ENCODE data around the gene USP53.
"Not testable (repeated sequence)": the region's sequence is repeated elsewhere in the genome, so short reads cannot be mapped to it uniquely, and the experiment has no call there.

The USP53 gene

GRCh38 chr4:119229908-119230687, 17.6 kb downstream of the USP53 start:
- DNase-seq (ENCODE audit: low read depth) = no peak

- no peak for DNase-seq (ENCODE audit: low read depth)
Observed at GRCh38 chr4:119231491-119231890, 19.0 kb downstream of the USP53 start.

- no peak for DNase-seq (ENCODE audit: low read depth)
Observed at GRCh38 chr4:119232286-119232685, 19.8 kb downstream of the USP53 start.

- DNase-seq (ENCODE audit: low read depth) = no peak
Observed at GRCh38 chr4:119233191-119233590, 20.7 kb downstream of the USP53 start.

GRCh38 chr4:119233750-119234149, 21.2 kb downstream of the USP53 start:
- DNase-seq (ENCODE audit: low read depth) = no peak

- no peak for DNase-seq (ENCODE audit: low read depth)
Observed at GRCh38 chr4:119237201-119237600, 24.7 kb downstream of the USP53 start.

GRCh38 chr4:119237642-119238041, 25.1 kb downstream of the USP53 start:
- no peak for DNase-seq (ENCODE audit: low read depth)

- no peak for DNase-seq (ENCODE audit: low read depth)
Observed at GRCh38 chr4:119238068-119238722, 25.7 kb downstream of the USP53 start.

- no peak for DNase-seq (ENCODE audit: low read depth)
Observed at GRCh38 chr4:119240128-119240527, 27.6 kb downstream of the USP53 start.

GRCh38 chr4:119240568-119240967, 28.1 kb downstream of the USP53 start:
- no peak for DNase-seq (ENCODE audit: low read depth)

GRCh38 chr4:119242417-119242816, 29.9 kb downstream of the USP53 start:
- no peak for DNase-seq (ENCODE audit: low read depth)

- DNase-seq (ENCODE audit: low read depth) = no peak
Observed at GRCh38 chr4:119243868-119244267, 31.4 kb downstream of the USP53 start.

GRCh38 chr4:119244344-119244743, 31.8 kb downstream of the USP53 start:
- no peak for DNase-seq (ENCODE audit: low read depth)

GRCh38 chr4:119244832-119245231, 32.3 kb downstream of the USP53 start:
- DNase-seq (ENCODE audit: low read depth) = no peak

- no peak for DNase-seq (ENCODE audit: low read depth)
Observed at GRCh38 chr4:119246177-119246733, 33.7 kb downstream of the USP53 start.

GRCh38 chr4:119251037-119251436, 38.5 kb downstream of the USP53 start:
- DNase-seq (ENCODE audit: low read depth) = not testable (repeated sequence)

- not testable (repeated sequence) for DNase-seq (ENCODE audit: low read depth)
Observed at GRCh38 chr4:119255223-119255622, 42.7 kb downstream of the USP53 start.

GRCh38 chr4:119260528-119260927, 48.0 kb downstream of the USP53 start:
- DNase-seq (ENCODE audit: low read depth) = no peak

- DNase-seq (ENCODE audit: low read depth) = no peak
Observed at GRCh38 chr4:119261986-119262385, 49.5 kb downstream of the USP53 start.

GRCh38 chr4:119264743-119265142, 52.2 kb downstream of the USP53 start:
- DNase-seq (ENCODE audit: low read depth) = no peak

GRCh38 chr4:119266153-119266552, 53.6 kb downstream of the USP53 start:
- DNase-seq (ENCODE audit: low read depth) = no peak

GRCh38 chr4:119268466-119268865, 56.0 kb downstream of the USP53 start:
- no peak for DNase-seq (ENCODE audit: low read depth)

GRCh38 chr4:119271361-119272085, 59.0 kb downstream of the USP53 start:
- no peak for DNase-seq (ENCODE audit: low read depth)
